ENCODE data around the gene UQCR10.
A peak's percentile ranks its signal among the peaks of the same experiment; 100 is the strongest.

UQCR10 gene

GRCh38 chr22:29767171-29768051, at the start of gene UQCR10:
TSS of gene UQCR10 (plus strand) at chr22:29767369. CDS start at chr22:29767399, 30 bp downstream.
- peak; percentile 59; the same call in 1 of the 2 replicates for TF ChIP-seq POLR2A (IDR thresholded peaks at IDR 0.05; ENCODE audit: low read depth, low read length)
- no peak for FAIRE-seq
- peak; percentile 62 for DNase-seq (ENCODE audit: insufficient read length, low spot score)

GRCh38 chr22:29717789-29718188, 49.4 kb upstream of the UQCR10 start:
- TF ChIP-seq POLR2A (IDR thresholded peaks at IDR 0.05; ENCODE audit: low read depth, low read length): no peak
- DNase-seq (ENCODE audit: insufficient read length, low spot score) (no peak), FAIRE-seq (no peak)

- FAIRE-seq: no peak
- DNase-seq (ENCODE audit: insufficient read length, low spot score): no peak
- no peak for TF ChIP-seq POLR2A (IDR thresholded peaks at IDR 0.05; ENCODE audit: low read depth, low read length)
These were observed 47.9 kb upstream of the UQCR10 start for GRCh38 chr22:29718949-29719898.

GRCh38 chr22:29719899-29720645, 47.1 kb upstream of the UQCR10 start, which contains the start of gene CABP7:
TSS of gene CABP7 (plus strand) at chr22:29720003. CDS start at chr22:29720425, 422 bp downstream.
- no peak for TF ChIP-seq POLR2A (IDR thresholded peaks at IDR 0.05; ENCODE audit: low read depth, low read length)
- FAIRE-seq (no peak), DNase-seq (ENCODE audit: insufficient read length, low spot score) (no peak)

- FAIRE-seq: no peak
- no peak for TF ChIP-seq POLR2A (IDR thresholded peaks at IDR 0.05; ENCODE audit: low read depth, low read length)
- no peak for DNase-seq (ENCODE audit: insufficient read length, low spot score)
These were observed 46.3 kb upstream of the UQCR10 start for GRCh38 chr22:29720811-29721323.

- FAIRE-seq: no peak
- DNase-seq (ENCODE audit: insufficient read length, low spot score): peak; percentile 50
- TF ChIP-seq POLR2A (IDR thresholded peaks at IDR 0.05; ENCODE audit: low read depth, low read length): no peak
These were observed 45.0 kb upstream of the UQCR10 start for GRCh38 chr22:29722151-29722550.

- FAIRE-seq (no peak), DNase-seq (ENCODE audit: insufficient read length, low spot score) (no peak)
- no peak for TF ChIP-seq POLR2A (IDR thresholded peaks at IDR 0.05; ENCODE audit: low read depth, low read length)
These were observed 44.6 kb upstream of the UQCR10 start for GRCh38 chr22:29722587-29722986.

GRCh38 chr22:29723766-29724165, 43.4 kb upstream of the UQCR10 start:
- FAIRE-seq (no peak), DNase-seq (ENCODE audit: insufficient read length, low spot score) (no peak)
- TF ChIP-seq POLR2A (IDR thresholded peaks at IDR 0.05; ENCODE audit: low read depth, low read length): no peak

- FAIRE-seq (no peak), DNase-seq (ENCODE audit: insufficient read length, low spot score) (no peak)
- TF ChIP-seq POLR2A (IDR thresholded peaks at IDR 0.05; ENCODE audit: low read depth, low read length): no peak
These were observed 42.3 kb upstream of the UQCR10 start for GRCh38 chr22:29724843-29725242.

- TF ChIP-seq POLR2A (IDR thresholded peaks at IDR 0.05; ENCODE audit: low read depth, low read length): no peak
- FAIRE-seq (no peak), DNase-seq (ENCODE audit: insufficient read length, low spot score) (no peak)
These were observed 41.1 kb upstream of the UQCR10 start for GRCh38 chr22:29726106-29726505.

GRCh38 chr22:29726512-29727130, 40.5 kb upstream of the UQCR10 start:
- FAIRE-seq (no peak), DNase-seq (ENCODE audit: insufficient read length, low spot score) (no peak)
- no peak for TF ChIP-seq POLR2A (IDR thresholded peaks at IDR 0.05; ENCODE audit: low read depth, low read length)

GRCh38 chr22:29727131-29727523, 40.0 kb upstream of the UQCR10 start:
- DNase-seq (ENCODE audit: insufficient read length, low spot score): no peak
- TF ChIP-seq POLR2A (IDR thresholded peaks at IDR 0.05; ENCODE audit: low read depth, low read length): no peak
- FAIRE-seq: no peak

- FAIRE-seq (no peak), DNase-seq (ENCODE audit: insufficient read length, low spot score) (no peak)
- no peak for TF ChIP-seq POLR2A (IDR thresholded peaks at IDR 0.05; ENCODE audit: low read depth, low read length)
These were observed 38.0 kb upstream of the UQCR10 start for GRCh38 chr22:29729161-29729560.

All from H54 (cell line).